Activated naive CD4-positive, alpha-beta T cell (primary cell): ENCODE data around the gene C1R.

Experiments
- DNase-seq, 4 experiments: peaks; one replicate each; lab custom pipeline; 2025; lab: John Stamatoyannopoulos, UW

Gene C1R

DNA sequence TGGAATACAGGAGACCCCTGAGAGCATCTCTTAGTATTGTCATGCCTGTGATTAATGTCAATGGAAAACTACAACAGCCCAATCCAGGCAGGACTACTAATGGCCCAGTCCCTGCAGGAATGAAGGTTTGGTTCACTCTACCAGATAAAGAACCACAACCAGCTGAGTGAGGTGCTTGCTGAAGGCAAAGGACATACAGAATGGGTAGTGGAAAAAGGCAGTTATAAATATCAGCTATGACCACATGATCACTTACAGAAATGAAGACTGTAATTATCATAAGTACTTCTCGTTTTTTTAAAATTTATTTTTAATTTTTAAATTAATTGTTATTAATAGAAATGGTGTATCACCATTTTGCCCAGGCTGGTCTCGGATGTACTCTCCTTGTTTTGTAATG is 56.8 kb downstream of the C1R start:
- no peak for DNase-seq

- no peak for DNase-seq
Observed at GRCh38 chr12:7034464-7034863, 57.8 kb downstream of the C1R start.

DNA sequence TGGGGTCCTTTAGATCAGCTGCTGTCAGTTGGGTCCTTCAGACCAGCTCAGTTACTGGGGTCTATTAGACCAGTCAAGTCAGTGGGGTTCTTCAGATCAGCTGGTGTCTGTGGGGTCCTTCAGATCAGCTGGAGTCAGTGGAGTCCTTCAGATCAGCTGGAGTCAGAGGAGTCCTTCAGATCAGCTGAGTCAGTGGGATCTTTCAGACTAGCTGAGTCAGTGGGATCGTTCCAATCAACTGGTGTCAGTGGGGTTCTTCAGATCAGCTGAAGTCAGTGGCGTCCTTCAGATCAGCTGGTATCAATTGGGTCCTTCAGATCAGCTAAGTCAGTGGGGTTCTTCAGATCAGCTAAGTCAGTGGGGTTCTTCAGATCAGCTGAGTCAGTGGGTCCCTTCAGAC is 59.3 kb downstream of the C1R start:
- DNase-seq = no peak

- no peak for DNase-seq
Observed at GRCh38 chr12:7031306-7031705, 60.9 kb downstream of the C1R start.
